ENCODE measurements around the gene LIME1.

The LIME1 gene, protein sequence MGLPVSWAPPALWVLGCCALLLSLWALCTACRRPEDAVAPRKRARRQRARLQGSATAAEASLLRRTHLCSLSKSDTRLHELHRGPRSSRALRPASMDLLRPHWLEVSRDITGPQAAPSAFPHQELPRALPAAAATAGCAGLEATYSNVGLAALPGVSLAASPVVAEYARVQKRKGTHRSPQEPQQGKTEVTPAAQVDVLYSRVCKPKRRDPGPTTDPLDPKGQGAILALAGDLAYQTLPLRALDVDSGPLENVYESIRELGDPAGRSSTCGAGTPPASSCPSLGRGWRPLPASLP

DNA sequence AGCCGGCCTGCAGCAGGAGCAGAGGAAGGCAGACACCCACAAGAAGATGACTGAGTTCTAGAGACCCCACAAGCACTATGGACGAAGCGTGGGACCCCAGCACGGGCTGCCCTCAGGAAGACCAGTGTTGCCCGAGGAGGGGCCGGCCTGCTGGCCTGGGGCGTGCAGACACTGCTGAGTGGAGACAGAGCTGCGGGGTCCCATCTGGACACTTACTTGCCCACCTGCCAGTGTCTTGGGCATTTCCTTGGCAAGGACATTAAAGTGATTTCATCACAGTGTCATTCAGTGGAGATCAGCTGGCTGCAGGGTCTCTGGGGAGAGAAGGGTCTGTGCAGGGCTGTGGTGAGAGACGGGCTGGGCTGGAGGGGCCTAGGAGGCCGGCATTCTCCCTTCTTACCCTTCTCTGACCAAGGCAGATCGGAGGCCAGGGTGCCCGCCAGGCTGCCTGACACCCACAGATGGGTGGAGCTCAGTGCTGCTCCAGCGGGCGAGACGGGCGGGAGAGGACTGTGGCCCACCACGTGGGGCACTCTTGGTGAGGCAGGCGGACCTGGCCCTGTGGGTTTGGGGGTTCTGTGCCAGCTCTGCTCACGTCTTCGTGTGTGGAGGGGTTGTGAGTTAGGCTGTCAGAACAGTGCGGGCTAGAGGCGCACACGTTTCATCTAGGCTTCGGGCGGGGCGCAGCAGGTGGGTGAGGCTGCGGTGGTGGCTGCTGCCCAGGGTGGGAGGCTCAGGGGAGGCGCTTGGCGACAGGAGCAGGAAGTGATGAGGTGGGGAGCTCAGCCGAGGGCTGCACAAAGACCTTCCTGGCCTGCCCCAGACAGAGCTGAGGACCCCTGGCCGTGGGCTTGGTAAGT is at the start of gene LIME1:
TSS of gene LIME1 (plus strand) at position 806 of the 860 bp plus-strand sequence. CDS start 886 bp downstream, outside the sequence.
- no peak for DNase-seq (ENCODE audit: low read depth, low spot score)

DNA sequence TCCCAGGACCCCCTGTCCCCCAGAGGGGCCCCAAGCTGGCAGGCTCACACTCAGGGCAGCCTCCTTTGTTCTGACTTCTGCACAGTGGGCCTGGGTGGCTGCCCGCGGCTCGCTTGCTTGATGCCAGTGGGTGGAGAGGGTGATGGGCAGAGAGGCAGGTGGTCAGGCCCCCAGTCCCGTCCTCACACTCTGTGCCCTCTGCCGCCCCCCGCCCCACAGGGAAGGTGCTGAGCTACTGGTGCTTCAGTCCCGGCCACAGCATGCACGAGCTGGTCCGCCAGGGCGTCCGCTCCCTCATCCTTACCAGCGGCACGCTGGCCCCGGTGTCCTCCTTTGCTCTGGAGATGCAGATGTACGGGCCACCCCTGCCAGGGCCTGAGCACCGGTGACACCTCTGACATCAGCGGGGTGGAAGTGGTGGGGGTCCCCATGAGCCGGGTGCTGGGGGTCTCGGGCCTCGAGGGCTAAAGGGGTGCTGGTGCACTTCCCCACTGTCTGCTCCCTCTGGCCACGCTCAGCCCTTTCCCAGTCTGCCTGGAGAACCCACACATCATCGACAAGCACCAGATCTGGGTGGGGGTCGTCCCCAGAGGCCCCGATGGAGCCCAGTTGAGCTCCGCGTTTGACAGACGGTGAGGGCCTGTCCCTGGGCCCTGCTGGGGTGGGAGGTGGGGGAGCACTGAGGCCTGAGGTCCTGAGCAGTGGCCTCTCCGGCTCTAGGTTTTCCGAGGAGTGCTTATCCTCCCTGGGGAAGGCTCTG is 48.9 kb upstream of the LIME1 start:
- no peak for DNase-seq (ENCODE audit: low read depth, low spot score)

DNA sequence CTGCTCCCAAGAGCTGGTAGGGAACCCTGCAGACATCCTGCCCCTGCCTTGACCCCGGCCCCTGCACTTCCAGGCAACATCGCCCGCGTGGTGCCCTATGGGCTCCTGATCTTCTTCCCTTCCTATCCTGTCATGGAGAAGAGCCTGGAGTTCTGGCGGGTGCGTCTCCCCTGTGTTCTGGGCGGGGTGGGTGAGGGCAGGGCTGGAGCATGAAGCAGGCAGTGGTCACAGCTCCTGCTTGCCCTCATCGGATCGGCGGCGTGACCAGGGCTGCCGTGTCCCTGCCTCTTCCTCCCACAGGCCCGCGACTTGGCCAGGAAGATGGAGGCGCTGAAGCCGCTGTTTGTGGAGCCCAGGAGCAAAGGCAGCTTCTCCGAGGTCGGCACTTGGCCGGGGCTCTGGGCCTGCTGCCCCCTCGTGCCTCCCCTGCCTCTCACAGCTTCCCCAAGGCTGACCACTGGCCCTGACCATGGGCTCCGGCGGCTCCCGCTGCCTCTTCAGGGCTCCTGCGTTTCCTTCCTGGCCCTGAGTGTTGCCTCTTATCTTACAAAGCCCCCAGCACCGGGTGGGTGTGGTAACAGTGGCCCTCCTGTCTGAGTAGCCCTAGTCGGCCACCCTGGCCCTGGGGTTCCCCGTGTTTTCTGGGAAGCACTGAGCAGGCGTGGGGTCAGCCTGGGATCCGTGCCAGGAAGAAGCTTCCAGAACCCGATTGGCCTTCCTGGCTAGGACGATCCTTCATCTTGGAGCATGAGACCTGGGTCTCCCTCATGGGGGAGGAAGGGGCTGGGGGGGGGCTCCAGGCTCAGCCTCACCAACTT is 48.0 kb upstream of the LIME1 start:
- no peak for DNase-seq (ENCODE audit: low read depth, low spot score)

DNA sequence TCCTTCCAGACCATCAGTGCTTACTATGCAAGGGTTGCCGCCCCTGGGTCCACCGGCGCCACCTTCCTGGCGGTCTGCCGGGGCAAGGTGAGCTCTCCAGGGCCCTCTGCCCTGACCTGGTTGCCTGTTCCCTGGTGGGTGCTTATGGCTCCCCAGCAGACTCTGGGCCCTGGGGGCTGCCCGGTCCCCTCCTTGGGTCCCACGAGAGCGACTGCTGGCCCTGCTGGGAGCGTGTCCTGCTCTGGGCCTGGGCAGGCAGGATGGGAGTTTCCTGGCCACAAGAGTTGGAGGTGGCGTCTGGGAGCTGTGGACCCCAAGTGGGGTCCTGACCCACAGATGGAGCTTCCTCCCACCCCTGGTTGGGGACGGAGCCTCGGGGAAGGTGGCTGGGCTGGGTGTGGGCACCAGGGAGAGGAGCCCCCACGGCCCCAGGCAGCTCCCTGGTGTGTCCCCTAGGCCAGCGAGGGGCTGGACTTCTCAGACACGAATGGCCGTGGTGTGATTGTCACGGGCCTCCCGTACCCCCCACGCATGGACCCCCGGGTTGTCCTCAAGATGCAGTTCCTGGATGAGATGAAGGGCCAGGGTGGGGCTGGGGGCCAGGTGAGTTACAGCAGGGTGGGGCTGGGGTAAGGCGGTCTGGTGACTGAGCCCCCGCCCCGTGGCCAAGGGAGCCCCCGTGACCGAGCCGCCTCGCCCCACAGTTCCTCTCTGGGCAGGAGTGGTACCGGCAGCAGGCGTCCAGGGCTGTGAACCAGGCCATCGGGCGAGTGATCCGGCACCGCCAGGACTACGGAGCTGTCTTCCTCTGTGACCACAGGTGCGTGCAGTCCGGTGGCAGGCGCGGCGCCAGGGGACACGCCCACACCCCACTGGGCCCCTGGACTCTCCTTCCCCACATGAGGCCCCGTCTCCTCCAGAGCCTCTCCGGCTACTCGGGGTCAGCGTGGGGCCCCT is 47.1 kb upstream of the LIME1 start:
- DNase-seq (ENCODE audit: low read depth, low spot score), result no peak

DNA sequence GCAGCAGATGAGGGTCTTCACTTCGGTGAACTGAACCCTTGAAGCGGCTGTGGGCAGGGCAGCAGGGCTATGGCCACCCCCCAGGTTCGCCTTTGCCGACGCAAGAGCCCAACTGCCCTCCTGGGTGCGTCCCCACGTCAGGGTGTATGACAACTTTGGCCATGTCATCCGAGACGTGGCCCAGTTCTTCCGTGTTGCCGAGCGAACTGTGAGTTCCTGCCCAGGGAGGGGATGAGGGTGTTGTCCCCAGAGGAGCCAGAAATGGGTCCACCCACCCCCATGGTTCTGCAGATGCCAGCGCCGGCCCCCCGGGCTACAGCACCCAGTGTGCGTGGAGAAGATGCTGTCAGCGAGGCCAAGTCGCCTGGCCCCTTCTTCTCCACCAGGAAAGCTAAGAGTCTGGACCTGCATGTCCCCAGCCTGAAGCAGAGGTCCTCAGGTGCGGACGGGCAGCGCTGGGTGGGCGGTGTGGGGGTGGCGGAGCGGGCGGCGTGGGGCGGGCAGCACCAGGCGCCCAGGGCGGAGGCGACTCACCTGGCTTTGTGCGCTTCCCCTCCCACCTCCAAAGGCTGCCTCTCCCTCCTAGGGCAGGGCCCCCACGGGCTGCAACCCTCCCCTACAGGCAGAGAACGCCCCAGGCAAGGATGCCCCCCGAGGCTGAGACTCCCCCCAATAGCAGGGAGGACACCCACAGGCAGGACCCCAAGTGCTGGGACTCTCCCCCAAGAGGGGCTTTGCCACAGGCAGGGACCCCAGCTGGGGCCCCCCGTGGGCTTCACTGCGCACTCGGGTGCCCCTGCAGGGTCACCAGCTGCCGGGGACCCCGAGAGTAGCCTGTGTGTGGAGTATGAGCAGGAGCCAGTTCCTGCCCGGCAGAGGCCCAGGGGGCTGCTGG is 46.2 kb upstream of the LIME1 start:
- DNase-seq (ENCODE audit: low read depth, low spot score), result no peak

DNA sequence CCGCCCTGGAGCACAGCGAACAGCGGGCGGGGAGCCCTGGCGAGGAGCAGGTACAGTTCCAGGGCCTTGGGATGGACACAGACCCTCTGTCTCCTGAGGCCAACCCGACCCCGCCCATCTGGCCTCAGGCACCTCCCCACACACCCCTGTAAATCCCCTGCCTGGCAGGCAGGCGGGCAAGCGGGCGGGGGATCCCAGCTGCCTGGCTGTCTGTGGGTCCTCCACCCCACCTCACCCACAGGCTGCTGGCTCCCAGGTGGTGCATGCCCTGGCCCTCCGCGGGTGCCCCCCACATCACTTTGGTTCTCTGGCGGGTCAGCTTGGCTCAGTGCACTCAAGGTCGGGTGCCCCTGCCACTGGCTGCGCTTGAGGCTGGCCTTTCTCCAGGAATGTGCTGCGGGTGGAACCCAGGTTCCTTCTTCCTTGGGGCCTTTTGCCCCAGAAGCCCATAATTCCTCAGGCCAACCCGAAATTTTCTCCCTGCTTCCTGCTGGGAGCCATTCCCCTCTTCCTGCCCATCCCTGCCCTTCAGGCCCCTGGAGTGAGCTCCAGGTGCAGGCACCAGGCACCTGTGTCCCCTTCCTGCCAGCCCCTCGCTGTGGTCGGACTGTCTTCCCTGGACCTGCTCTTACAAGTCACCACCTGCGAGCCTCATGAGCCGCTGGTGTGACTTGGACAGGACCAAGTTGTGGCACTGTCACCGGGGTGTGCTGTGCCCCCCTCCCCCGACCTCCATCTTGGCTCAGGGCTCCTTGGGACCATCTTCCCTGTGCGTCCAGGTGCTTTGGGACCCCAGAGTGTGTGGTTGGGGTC is 45.4 kb upstream of the LIME1 start:
- no peak for DNase-seq (ENCODE audit: low read depth, low spot score)

DNA sequence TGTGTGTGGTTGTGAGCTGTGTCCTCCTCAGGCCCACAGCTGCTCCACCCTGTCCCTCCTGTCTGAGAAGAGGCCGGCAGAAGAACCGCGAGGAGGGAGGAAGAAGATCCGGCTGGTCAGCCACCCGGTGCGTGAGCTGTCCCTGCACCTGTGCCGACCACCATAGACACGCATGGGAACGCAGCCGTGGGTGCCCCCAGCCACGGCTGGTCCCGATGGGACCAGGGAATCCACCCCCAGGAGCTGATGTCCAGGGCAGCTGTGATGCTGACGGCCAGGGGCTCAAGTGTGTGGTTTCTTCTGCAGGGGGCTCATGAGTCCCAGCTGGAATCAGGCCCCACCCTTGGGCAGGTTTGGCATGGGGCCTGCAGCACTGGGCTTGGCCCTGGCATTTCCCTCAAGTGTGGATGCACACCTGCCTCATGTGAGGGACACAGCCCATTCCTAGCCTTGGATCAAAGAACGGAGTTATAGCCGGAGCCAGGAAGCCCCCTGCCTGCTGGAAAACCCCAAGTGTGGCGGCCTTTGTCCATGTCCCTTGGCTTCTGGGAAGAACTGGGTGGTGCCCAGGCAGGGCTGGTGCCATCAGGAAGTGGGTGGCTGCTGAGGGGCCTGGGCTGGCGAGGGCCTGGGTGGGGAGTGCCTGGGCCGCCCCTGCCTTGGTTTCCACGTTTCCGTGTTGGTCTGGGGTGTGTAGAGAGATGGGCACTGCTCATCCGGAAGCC is 44.6 kb upstream of the LIME1 start:
- no peak for DNase-seq (ENCODE audit: low read depth, low spot score)

DNA sequence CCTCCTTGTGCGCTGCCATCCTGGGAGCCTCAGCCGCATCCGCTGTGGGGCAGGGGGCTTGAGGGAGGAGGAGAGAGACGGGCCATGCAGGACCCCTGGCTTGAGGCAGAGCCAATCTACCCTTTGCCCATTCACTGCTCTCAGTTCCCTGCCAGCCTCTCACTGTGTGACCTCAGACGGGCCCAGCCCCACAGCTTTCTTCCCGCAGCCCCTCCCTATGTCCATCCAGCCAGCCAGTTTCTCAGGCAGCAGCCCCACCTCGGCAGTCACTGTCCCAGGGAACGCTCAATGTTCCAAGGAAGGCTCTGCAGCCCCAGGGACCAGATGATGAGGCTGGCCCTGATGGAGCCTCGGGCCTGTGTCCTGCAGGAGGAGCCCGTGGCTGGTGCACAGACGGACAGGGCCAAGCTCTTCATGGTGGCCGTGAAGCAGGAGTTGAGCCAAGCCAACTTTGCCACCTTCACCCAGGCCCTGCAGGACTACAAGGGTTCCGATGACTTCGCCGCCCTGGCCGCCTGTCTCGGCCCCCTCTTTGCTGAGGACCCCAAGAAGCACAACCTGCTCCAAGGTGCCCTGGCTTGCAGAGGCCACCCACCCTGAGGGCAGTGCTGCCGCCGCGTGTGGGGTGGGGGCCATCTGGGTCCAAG is 43.9 kb upstream of the LIME1 start:
- DNase-seq (ENCODE audit: low read depth, low spot score), result no peak

DNA sequence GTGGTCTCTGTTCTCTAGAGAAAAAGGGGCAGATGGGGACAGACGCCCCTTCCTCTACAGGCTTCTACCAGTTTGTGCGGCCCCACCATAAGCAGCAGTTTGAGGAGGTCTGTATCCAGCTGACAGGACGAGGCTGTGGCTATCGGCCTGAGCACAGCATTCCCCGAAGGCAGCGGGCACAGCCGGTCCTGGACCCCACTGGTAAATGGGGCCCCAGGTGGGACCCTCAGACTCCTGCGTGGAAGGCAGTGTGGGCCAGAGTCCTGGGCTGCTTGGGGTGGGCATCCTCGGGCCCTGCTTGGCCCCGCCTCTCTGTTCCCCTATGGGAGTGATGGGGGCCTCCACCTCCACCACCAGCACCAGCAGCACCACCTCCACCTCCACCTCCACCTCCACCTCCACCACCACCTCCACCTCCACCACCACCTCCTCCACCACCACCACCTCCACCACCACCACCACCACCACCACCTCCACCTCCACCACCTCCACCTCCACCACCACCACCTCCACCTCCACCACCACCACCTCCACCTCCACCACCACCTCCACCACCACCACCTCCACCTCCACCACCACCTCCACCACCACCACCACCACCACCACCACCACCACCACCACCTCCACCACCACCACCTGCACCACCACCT is 43.3 kb upstream of the LIME1 start:
- DNase-seq (ENCODE audit: low read depth, low spot score), result no peak

DNA sequence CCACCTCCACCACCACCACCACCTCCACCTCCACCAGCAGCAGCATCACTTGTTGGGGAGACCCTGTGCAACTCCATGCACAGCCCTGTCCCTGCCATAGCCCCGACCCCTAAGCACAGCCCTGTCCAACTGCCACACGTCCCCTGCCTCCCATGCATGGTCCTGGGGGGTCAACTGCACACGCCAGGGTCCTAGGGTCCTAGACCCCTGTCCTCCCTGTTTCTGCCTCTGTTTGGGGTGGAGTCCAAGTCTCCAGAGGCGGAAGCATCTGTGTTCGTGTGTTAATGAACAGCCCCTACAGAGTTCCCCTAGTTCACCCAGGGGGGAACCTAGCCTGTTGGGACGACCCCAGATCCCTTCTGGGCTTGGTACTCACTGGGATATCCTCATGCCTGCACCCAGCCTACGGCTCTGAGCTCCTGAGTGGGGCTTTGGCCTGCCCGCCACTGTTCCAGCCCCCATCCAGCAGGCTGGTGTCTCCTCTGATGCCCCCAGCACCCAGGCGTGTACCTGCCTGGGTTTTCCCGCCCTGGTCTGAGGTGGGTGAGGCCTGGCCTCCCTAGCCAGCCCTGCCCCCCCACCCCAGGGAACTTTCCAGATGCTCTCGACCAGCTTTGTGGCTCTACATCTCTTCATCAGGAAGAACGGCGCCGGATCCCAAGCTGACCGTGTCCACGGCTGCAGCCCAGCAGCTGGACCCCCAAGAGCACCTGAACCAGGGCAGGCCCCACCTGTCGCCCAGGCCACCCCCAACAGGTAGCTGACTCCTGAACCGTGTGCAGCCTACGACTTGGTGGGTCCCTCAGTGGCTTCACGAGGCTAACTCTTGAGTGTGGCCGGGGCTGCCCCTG is 42.5 kb upstream of the LIME1 start:
- no peak for DNase-seq (ENCODE audit: low read depth, low spot score)

DNA sequence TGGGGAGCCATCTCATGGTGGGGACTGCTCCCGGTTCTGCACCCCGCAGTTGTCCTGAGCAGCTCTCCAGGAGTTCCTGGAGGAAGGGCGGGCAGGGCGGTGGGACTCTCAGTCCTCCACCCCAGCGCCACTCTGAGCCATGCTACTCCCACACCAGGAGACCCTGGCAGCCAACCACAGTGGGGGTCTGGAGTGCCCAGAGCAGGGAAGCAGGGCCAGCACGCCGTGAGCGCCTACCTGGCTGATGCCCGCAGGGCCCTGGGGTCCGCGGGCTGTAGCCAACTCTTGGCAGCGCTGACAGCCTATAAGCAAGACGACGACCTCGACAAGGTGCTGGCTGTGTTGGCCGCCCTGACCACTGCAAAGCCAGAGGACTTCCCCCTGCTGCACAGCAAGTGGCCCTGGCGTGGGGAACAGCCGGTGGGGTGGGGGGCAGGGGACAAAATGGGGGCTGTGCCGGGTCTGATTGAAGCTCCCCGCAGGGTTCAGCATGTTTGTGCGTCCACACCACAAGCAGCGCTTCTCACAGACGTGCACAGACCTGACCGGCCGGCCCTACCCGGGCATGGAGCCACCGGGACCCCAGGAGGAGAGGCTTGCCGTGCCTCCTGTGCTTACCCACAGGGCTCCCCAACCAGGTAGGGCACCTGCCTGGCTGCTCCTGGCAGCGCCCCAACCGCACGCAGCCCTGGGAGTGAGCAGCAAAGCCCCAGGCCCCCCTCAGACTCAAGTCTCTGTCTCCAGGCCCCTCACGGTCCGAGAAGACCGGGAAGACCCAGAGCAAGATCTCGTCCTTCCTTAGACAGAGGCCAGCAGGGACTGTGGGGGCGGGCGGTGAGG is 41.7 kb upstream of the LIME1 start:
- DNase-seq (ENCODE audit: low read depth, low spot score), result no peak

DNA sequence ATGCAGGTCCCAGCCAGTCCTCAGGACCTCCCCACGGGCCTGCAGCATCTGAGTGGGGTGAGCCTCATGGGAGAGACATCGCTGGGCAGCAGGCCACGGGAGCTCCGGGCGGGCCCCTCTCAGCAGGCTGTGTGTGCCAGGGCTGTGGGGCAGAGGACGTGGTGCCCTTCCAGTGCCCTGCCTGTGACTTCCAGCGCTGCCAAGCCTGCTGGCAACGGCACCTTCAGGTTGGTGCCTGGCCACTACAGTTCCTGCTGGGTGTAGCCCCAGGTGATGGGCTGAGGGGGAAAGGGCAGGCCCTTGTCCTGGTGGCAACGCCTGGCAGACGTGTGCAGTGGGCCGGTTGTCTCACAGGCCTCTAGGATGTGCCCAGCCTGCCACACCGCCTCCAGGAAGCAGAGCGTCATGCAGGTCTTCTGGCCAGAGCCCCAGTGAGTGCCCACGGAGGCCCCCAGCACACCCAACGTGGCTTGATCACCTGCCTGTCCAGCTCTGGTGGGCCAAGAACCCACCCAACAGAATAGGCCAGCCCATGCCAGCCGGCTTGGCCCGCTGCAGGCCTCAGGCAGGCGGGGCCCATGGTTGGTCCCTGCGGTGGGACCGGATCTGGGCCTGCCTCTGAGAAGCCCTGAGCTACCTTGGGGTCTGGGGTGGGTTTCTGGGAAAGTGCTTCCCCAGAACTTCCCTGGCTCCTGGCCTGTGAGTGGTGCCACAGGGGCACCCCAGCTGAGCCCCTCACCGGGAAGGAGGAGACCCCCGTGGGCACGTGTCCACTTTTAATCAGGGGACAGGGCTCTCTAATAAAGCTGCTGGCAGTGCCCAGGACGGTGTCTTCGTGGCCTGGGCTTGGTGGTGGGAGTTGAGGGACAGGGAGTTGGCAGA is 40.8 kb upstream of the LIME1 start:
- no peak for DNase-seq (ENCODE audit: low read depth, low spot score)

DNA sequence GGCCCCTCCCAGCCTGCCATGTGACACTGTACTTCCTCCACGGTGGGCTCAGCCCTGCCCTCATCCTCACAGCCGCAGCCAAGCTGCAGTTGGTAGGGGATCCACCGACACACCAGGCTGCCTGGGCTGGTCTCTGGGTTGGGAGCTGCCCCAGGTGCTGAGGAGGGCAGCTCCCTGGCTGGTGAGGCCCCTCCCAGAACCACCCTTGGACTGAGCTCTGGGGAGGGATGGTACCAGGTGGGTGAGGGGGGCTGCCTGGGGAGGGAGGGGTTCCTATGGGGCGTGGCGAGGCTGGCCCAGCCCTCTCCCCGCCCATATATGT is 40.2 kb upstream of the LIME1 start:
- no peak for DNase-seq (ENCODE audit: low read depth, low spot score)
